Thoracic aorta (tissue), 2 donors: ENCODE data around the gene SLC39A3. TPM values are rescaled to one million over a fixed set of nuclear protein-coding genes. Genes with fewer than 3 reads are reported as not detected.

ENCODE experiments used
- ATAC-seq: fragments of 150-250 bp; one replicate; pipeline ENCODE4 v1.8.0; 2017; ENCODE audit warnings: low read depth; ENCODE audit not compliant: insufficient number of reproducible peaks, low FRiP score
- DNase-seq: peaks from one replicate; pipeline ENCODE4 v3.0.0-alpha.2; 2020; ENCODE audit warnings: low spot score
- H3K27ac ChIP-seq, 2 donors: fragments of 200-600 bp; sonication (generic); 1 replicate in 1 of 2; 2 replicates in 1 of 2; pipeline ENCODE4 v1.5.1; 2016; ENCODE audit warnings: mild to moderate bottlenecking in 2 of 2, moderate library complexity in 2 of 2
- H3K27me3 ChIP-seq: fragments of 200-600 bp; sonication (generic); replicated peaks from 2 replicates; pipeline ENCODE4 v1.6.0; 2016; ENCODE audit warnings: mild to moderate bottlenecking; ENCODE audit not compliant: insufficient read depth
- H3K36me3 ChIP-seq: fragments of 200-600 bp; sonication (generic); one replicate; pipeline ENCODE4 v1.5.1; 2016
- H3K4me1 ChIP-seq, 2 donors: fragments of 200-600 bp; sonication (generic); 1 replicate in 1 of 2; 2 replicates in 1 of 2; pipeline versions ENCODE4 v1.5.1 to v1.6.0; 2016; ENCODE audit warnings: low read depth in 2 of 2, mild to moderate bottlenecking in 1 of 2; ENCODE audit not compliant: control insufficient read depth in 1 of 2
- H3K4me3 ChIP-seq: fragments of 200-600 bp; sonication (generic); 2 replicates; pipeline ENCODE4 v1.5.1; 2016; ENCODE audit warnings: mild to moderate bottlenecking
- H3K9me3 ChIP-seq: fragments of 200-600 bp; sonication (generic); 2 replicates; pipeline ENCODE4 v1.5.1; 2016
- CTCF ChIP-seq: fragments of 200-600 bp; sonication (generic); IDR thresholded peaks from one replicate; pipeline ENCODE4 v1.5.1; 2019; ENCODE audit warnings: antibody characterized with exemption
- total RNA-seq, 2 donors: library from RNA; depleted of rRNA; stranded (reverse); fragments of >200 nt; gene quantifications; one replicate each; pipeline versions ENCODE4 v1.1.0 to v1.2.3, GENCODE V29; 2016

SLC39A3 gene
- total RNA-seq, 2 donors from 2014 or later = 26.6 to 37.6 TPM

GRCh38 chr19:2782936-2783780 lies 43.3 kb upstream of the SLC39A3 start, which contains the start of gene SGTA:
TSS of gene SGTA (minus strand) at chr19:2783273. CDS start at chr19:2769068, 14,205 bp downstream.
- peak within 1 kb of the TSS; percentile 88 for H3K4me3 ChIP-seq
- H3K36me3 ChIP-seq = no peaks in the 10 kb centered on the region
- ATAC-seq (peak; percentile 98), DNase-seq (peak; percentile 97)
- H3K27ac ChIP-seq = peak within 1 kb of the TSS; percentile 80 to 81
- H3K9me3 ChIP-seq = no peaks in the 10 kb centered on the region
- peak; percentile 42 for TF ChIP-seq CTCF
- H3K27me3 ChIP-seq = no peaks in the 10 kb centered on the region
- peaks cover 11 to 47% of the 10 kb centered on the region in 2 donors for H3K4me1 ChIP-seq

DNA sequence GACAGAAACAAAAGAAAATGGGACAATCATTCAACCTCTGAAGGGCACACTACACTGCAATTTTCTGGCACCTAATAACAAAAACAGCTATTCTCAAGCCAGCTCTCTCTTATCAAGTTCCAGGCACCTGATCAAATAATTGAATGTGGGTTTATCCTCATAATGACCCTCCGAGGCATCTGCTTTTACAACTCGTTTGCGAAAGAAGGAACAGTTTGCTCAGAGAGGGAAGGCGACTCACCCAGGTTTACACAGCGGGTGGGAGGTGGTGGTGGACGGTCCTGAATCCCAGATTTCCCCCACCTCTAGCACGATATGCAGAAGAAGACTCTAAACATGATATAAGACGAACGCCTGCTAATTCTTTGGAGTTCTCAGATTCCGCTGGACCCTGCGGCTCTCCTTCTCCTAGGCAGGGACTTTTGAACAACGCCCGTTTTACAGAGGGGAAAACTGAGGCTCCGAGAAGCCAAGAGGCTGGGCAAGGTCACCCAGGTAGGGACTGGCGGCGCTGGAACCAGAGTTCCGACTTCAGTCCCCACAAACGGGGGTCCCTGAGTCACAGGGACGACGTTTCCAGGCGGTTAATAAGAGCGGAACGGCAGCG lies 42.6 kb upstream of the SLC39A3 start:
- H3K4me3 ChIP-seq = peak overlapping the region; percentile 88
- H3K27ac ChIP-seq = peak overlapping the region; percentile 80 to 81
- no peaks in the 10 kb centered on the region for H3K27me3 ChIP-seq
- peak; percentile 0 for TF ChIP-seq CTCF
- no peaks in the 10 kb centered on the region for H3K36me3 ChIP-seq
- ATAC-seq = no peak
- H3K4me1 ChIP-seq = peaks cover 11 to 47% of the 10 kb centered on the region in 2 donors
- H3K9me3 ChIP-seq = no peaks in the 10 kb centered on the region
- DNase-seq = no peak

DNA sequence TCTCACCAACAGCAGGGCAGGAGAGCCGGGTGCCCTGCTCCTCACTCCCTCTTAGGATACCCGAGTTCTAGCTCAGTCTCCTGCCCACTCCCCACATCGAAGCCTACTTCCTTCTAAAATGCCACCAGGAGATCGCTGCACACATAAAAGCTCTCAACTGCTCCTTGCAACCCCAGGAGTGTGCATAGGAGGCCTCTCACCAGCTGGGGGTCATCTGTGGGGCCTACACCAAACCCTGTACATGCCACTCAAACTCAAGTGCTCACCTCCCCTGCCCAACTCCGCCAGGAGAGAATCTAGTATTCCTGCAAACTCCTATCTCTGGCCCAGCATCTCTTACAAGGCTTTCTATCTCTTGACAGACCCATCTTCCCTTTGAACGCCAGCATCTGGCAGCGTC lies 40.5 kb upstream of the SLC39A3 start:
- peaks cover 11 to 38% of the 10 kb centered on the region in 2 donors for H3K4me1 ChIP-seq
- H3K9me3 ChIP-seq = no peaks in the 10 kb centered on the region
- no peak for ATAC-seq
- no peak overlapping the region for H3K27ac ChIP-seq
- H3K36me3 ChIP-seq = no peaks in the 10 kb centered on the region
- H3K27me3 ChIP-seq = no peaks in the 10 kb centered on the region
- no peak for DNase-seq
- no peak for TF ChIP-seq CTCF
- no peak overlapping the region for H3K4me3 ChIP-seq

- no peak for ATAC-seq
- Histone ChIP-seq H3K27me3 (no peaks in the 10 kb centered on the region), H3K36me3 (no peaks in the 10 kb centered on the region), H3K4me3 (no peak overlapping the region), H3K27ac (no peak overlapping the region), H3K4me1 (peaks cover 7 to 31% of the 10 kb centered on the region in 2 donors), H3K9me3 (no peaks in the 10 kb centered on the region)
- no peak for TF ChIP-seq CTCF
- DNase-seq = no peak
These were observed 39.4 kb upstream of the SLC39A3 start for GRCh38 chr19:2779121-2779740.
